Measurements from ENCODE around the gene ACOXL. TPM values are rescaled to one million over a fixed set of nuclear protein-coding genes. Genes with fewer than 3 reads are reported as not detected.

Gene ACOXL
- total and polyA plus RNA-seq, 9 donors: 0.17 to 0.31 (median 0.23) TPM; not detected in 4

GRCh38 chr2:110940376-110940910 lies 208.1 kb downstream of the ACOXL start:
- Histone ChIP-seq H3K4me1 (ENCODE audit: insufficient read depth) (no peaks in the 10 kb centered on the region), H3K36me3 (no peaks in the 10 kb centered on the region), H3K9me3 (no peaks in the 10 kb centered on the region), H3K27ac (no peak overlapping the region), H3K4me3 (no peak overlapping the region), H3K27me3 (no peaks in the 10 kb centered on the region)
- intact Hi-C loops (cut with DNase I): no loop called here
- no peak for DNase-seq
- TF ChIP-seq EP300 (IDR thresholded peaks at IDR 0.05) (no peak), CTCF (IDR thresholded peaks at IDR 0.05) (no peak), POLR2A (IDR thresholded peaks at IDR 0.05) (no peak)
- 31 to 41% (median 38%) methylated on average over 5 of the region's 5 CpGs for WGBS, 3 donors

GRCh38 chr2:110941226-110941625 lies 208.9 kb downstream of the ACOXL start:
- Histone ChIP-seq H3K27ac (no peak overlapping the region), H3K36me3 (no peaks in the 10 kb centered on the region), H3K9me3 (no peaks in the 10 kb centered on the region), H3K4me3 (no peak overlapping the region), H3K27me3 (no peaks in the 10 kb centered on the region), H3K4me1 (ENCODE audit: insufficient read depth) (no peaks in the 10 kb centered on the region)
- intact Hi-C loops (cut with DNase I): no loop called here
- TF ChIP-seq POLR2A (IDR thresholded peaks at IDR 0.05): no peak
- DNase-seq: no peak
- WGBS, 3 donors: 6 to 12% (median 10%) methylated on average over 2 of the region's 2 CpGs

- Histone ChIP-seq H3K36me3 (no peaks in the 10 kb centered on the region), H3K9me3 (no peaks in the 10 kb centered on the region), H3K4me3 (no peak overlapping the region), H3K27me3 (no peaks in the 10 kb centered on the region), H3K4me1 (ENCODE audit: insufficient read depth) (no peaks in the 10 kb centered on the region), H3K27ac (no peak overlapping the region)
- TF ChIP-seq CTCF (IDR thresholded peaks at IDR 0.05) (no peak), POLR2A (IDR thresholded peaks at IDR 0.05) (no peak), EP300 (IDR thresholded peaks at IDR 0.05) (no peak)
- intact Hi-C loops (cut with DNase I): no loop called here
- no peak for DNase-seq
- WGBS, 3 donors: 40 to 88% (median 46%) methylated on average over 1 of the region's 1 CpG
These were observed 210.8 kb downstream of the ACOXL start for GRCh38 chr2:110943070-110943634.

- intact Hi-C loops (cut with DNase I): no loop called here
- no peak for DNase-seq
- 72 to 84% (median 82%) methylated on average over 7 of the region's 7 CpGs for WGBS, 3 donors
These were observed 214.5 kb downstream of the ACOXL start for GRCh38 chr2:110946902-110947301.

GRCh38 chr2:110948027-110948674 lies 215.8 kb downstream of the ACOXL start:
- Histone ChIP-seq H3K4me1 (ENCODE audit: insufficient read depth) (no peaks in the 10 kb centered on the region), H3K27me3 (no peaks in the 10 kb centered on the region), H3K9me3 (no peaks in the 10 kb centered on the region), H3K4me3 (no peak overlapping the region), H3K27ac (no peak overlapping the region), H3K36me3 (no peaks in the 10 kb centered on the region)
- DNase-seq: no peak
- TF ChIP-seq POLR2A (IDR thresholded peaks at IDR 0.05): no peak
- no peak for TF ChIP-seq EP300 (IDR thresholded peaks at IDR 0.05)
- no peak for TF ChIP-seq CTCF (IDR thresholded peaks at IDR 0.05)
- whole genome bisulfite sequencing, 3 donors: 5 to 8% (median 6%) methylated on average over 10 of the region's 10 CpGs
- intact Hi-C loops (cut with DNase I): no loop called here

More at GRCh38 chr2:110946902-110947301, 214.5 kb downstream of the ACOXL start:
- Histone ChIP-seq H3K36me3 (no peaks in the 10 kb centered on the region), H3K27ac (no peak overlapping the region), H3K4me3 (no peak overlapping the region), H3K27me3 (no peaks in the 10 kb centered on the region), H3K4me1 (ENCODE audit: insufficient read depth) (no peaks in the 10 kb centered on the region), H3K9me3 (no peaks in the 10 kb centered on the region)
- TF ChIP-seq EP300 (IDR thresholded peaks at IDR 0.05) (no peak), POLR2A (IDR thresholded peaks at IDR 0.05) (no peak)

All from ovary (tissue), 9 donors.